HepG2 (cell line): ENCODE measurements around the gene ENDOG. TPM values are rescaled to one million over a fixed set of nuclear protein-coding genes. Genes with fewer than 3 reads are reported as not detected.
A peak's percentile ranks its signal among the peaks of the same experiment; 100 is the strongest.

ENCODE experiments used
- ATAD3A ChIP-seq: sonication (generic); formaldehyde crosslinking; IDR thresholded peaks from 2 replicates; pipeline ENCODE4 v1.4.0; 2020; ENCODE audit warnings: missing genetic modification reagents
- CBX5 ChIP-seq: sonication (generic); formaldehyde crosslinking; IDR thresholded peaks from 2 replicates; pipeline ENCODE4 v1.4.0; 2020; ENCODE audit warnings: missing genetic modification reagents, borderline replicate concordance
- DMTF1 ChIP-seq: sonication (generic); formaldehyde crosslinking; IDR thresholded peaks from 2 replicates; pipeline ENCODE4 v1.4.0; 2020; ENCODE audit warnings: mild to moderate bottlenecking, missing genetic modification reagents
- GLI4 ChIP-seq: sonication (generic); formaldehyde crosslinking; IDR thresholded peaks from 2 replicates; pipeline ENCODE4 v1.5.1; 2020; ENCODE audit warnings: missing genetic modification reagents, mild to moderate bottlenecking, moderate library complexity, borderline replicate concordance
- HNRNPK ChIP-seq: fragments of 200-400 bp; formaldehyde crosslinking; IDR thresholded peaks from 2 replicates; pipeline ENCODE4 v1.6.1; 2018; ENCODE audit warnings: low read length, low read depth, moderate library complexity, mild to moderate bottlenecking; ENCODE audit not compliant: poor library complexity, severe bottlenecking
- KLF9 ChIP-seq: IDR thresholded peaks from 2 replicates; pipeline ENCODE4 v1.6.1; 2016; ENCODE audit warnings: low read depth
- POLR2A ChIP-seq, 2 experiments: IDR thresholded peaks; 2 replicates each; pipeline ENCODE4 v1.6.1; 2011; ENCODE audit warnings: low read depth in 2 of 2, low read length in 2 of 2, mild to moderate bottlenecking in 1 of 2, moderate library complexity in 1 of 2; ENCODE audit not compliant: insufficient read depth in 1 of 2
- RFX3 ChIP-seq: IDR thresholded peaks from 2 replicates; pipeline ENCODE4 v1.6.1; 2016; ENCODE audit warnings: missing biosample characterization, missing genetic modification reagents
- SOX6 ChIP-seq, 2 experiments: fragments of 450-650 bp in 1 of 2; sonication (generic) in 1 of 2; formaldehyde crosslinking in 1 of 2; IDR thresholded peaks; 2 replicates each; pipeline versions ENCODE4 v1.4.0 to v1.6.1; 2017 to 2020; ENCODE audit warnings: antibody characterized with exemption in 1 of 2, mild to moderate bottlenecking in 1 of 2, missing genetic modification reagents in 1 of 2
- ZFP37 ChIP-seq: sonication (generic); formaldehyde crosslinking; IDR thresholded peaks from 2 replicates; pipeline ENCODE4 v1.4.0; 2020; ENCODE audit warnings: missing genetic modification reagents, borderline replicate concordance
- ZMAT3 ChIP-seq: sonication (generic); formaldehyde crosslinking; conservative IDR thresholded peaks from 2 replicates; pipeline ENCODE4 v1.7.0; 2021; ENCODE audit warnings: missing genetic modification reagents
- ZNF431 ChIP-seq: sonication (generic); formaldehyde crosslinking; IDR thresholded peaks from 2 replicates; pipeline ENCODE4 v1.9.0; 2022; ENCODE audit warnings: missing genetic modification reagents, low read depth, mild to moderate bottlenecking, borderline replicate concordance
- ZNF512 ChIP-seq: sonication (generic); formaldehyde crosslinking; IDR thresholded peaks from 2 replicates; pipeline ENCODE4 v1.4.0; 2020; ENCODE audit warnings: mild to moderate bottlenecking, missing genetic modification reagents
- ZNF572 ChIP-seq: sonication (generic); formaldehyde crosslinking; IDR thresholded peaks from 2 replicates; pipeline ENCODE4 v1.5.1; 2020; ENCODE audit warnings: mild to moderate bottlenecking, missing genetic modification reagents
- ZNF781 ChIP-seq: sonication (generic); formaldehyde crosslinking; IDR thresholded peaks from 2 replicates; pipeline ENCODE4 v1.5.1; 2020; ENCODE audit warnings: borderline replicate concordance, mild to moderate bottlenecking, missing genetic modification reagents; ENCODE audit errors: not compliant biosample characterization
- ZXDC ChIP-seq: sonication (generic); formaldehyde crosslinking; IDR thresholded peaks from 2 replicates; pipeline ENCODE4 v1.5.0; 2020; ENCODE audit warnings: mild to moderate bottlenecking, missing genetic modification reagents
- polyA plus RNA-seq, 8 experiments: library from polyadenylated mRNA; depleted of rRNA in 3 of 8; stranded (reverse) in 7 of 8; unstranded in 1 of 8; fragments of >200 nt; fragmentation: Illumina TruSeq in 4 of 8; extraction: Trizol in 4 of 8; gene quantifications; 2 replicates each; pipeline versions ENCODE4 v1.2.1 to v1.2.3, GENCODE V29; 2011 to 2016; ENCODE audit warnings: low read depth in 4 of 8, missing spikeins in 1 of 8, mixed read lengths in 1 of 8; ENCODE audit not compliant: insufficient read depth in 1 of 8
- total RNA-seq, 5 experiments: library from RNA; depleted of rRNA; stranded (reverse); fragments of >200 nt; fragmentation: Illumina TruSeq; extraction: Trizol; gene quantifications; 2 replicates each; pipeline ENCODE4 v1.2.3, GENCODE V29; 2016; ENCODE audit warnings: low read depth in 1 of 5
- TF ChIP-seq, protein P1 (sequence below): IDR thresholded peaks from 2 replicates; pipeline ENCODE4 v1.6.1; 2012; ENCODE audit warnings: low read length, improper control_type of control experiment
- TF ChIP-seq, protein P2 (sequence below): IDR thresholded peaks from 2 replicates; pipeline ENCODE4 v1.6.1; 2012; ENCODE audit warnings: inconsistent platforms

The ENDOG gene
- total and polyA plus RNA-seq, 2 of the 13 experiments (the other 11 are each of a cell fraction or from before 2014, with no cell fraction given): 26.3 to 28.8 TPM

DNA sequence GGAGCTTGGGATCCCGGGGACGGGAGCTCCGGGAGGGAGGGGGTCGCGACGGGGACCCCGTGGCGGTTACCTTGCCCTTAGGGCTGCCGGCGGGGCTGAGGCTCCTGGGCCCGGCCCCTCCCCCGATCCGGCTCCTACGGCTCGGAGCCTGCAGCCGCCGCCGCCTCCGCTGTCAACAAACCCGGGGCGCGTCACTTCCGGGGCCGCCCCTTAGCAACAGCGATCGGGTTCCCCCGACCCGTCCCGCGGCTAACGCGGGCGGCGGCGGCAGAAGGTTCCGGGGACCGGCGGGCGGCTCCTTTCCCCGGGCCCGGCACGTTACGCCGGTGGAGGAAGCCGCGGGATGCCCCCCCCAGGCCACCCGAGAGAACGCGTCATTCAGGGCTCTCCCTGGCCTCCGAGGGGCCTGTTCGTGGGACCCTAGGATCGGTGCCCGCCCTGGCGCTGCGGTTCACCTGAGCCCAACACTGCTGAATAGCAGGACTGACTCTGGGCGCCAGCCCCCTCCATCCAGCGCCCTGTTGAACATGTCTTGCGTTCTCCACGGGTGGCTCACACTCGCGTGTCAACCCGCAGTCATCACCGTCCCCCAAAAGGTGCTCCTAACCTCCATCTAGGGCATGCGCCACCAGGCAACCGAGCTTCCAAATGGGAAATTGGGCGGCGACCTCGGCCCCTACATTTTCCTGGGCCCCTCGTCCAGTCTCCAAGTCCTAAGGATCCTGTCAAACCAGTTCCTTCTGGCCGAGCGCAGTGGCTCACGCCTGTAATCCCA, 46.4 kb upstream of the ENDOG start, which contains the start of gene ZER1 (continued):
- TF ChIP-seq RFX3 (peak; percentile 74), DMTF1 (CRISPR knock-in tag) (no peak), ZNF781 (peak; percentile 4), ZXDC (CRISPR knock-in tag) (peak; percentile 47; the same call in 1 of the 2 replicates), ZNF512 (CRISPR knock-in tag) (no peak), ZNF431 (peak; percentile 84; the same call in 1 of the 2 replicates), CBX5 (CRISPR knock-in tag) (peak; percentile 61; the same call in 1 of the 2 replicates), ZMAT3 (CRISPR knock-in tag) (no peak), KLF9 (CRISPR knock-in tag) (no peak), ZFP37 (CRISPR knock-in tag) (no peak), SOX6 (IDR thresholded peaks at IDR 0.05) (no peak), SOX6 (CRISPR knock-in tag; IDR thresholded peaks at IDR 0.05) (peak; percentile 68), POLR2A (IDR thresholded peaks at IDR 0.05; ENCODE audit: insufficient read depth in 1 of 2, low read depth in 2 of 2, low read length in 2 of 2) (peak; percentile 27 to 47; a peak in 3 of 4 replicates), GLI4 (CRISPR knock-in tag) (peak; percentile 92; the same call in 1 of the 2 replicates), ATAD3A (CRISPR knock-in tag) (no peak), ZNF572 (0 out of 2 replicates have a peak, but pooled peaks have one; percentile 57), HNRNPK (peak; percentile 81)
- TF ChIP-seq, protein P1, sequence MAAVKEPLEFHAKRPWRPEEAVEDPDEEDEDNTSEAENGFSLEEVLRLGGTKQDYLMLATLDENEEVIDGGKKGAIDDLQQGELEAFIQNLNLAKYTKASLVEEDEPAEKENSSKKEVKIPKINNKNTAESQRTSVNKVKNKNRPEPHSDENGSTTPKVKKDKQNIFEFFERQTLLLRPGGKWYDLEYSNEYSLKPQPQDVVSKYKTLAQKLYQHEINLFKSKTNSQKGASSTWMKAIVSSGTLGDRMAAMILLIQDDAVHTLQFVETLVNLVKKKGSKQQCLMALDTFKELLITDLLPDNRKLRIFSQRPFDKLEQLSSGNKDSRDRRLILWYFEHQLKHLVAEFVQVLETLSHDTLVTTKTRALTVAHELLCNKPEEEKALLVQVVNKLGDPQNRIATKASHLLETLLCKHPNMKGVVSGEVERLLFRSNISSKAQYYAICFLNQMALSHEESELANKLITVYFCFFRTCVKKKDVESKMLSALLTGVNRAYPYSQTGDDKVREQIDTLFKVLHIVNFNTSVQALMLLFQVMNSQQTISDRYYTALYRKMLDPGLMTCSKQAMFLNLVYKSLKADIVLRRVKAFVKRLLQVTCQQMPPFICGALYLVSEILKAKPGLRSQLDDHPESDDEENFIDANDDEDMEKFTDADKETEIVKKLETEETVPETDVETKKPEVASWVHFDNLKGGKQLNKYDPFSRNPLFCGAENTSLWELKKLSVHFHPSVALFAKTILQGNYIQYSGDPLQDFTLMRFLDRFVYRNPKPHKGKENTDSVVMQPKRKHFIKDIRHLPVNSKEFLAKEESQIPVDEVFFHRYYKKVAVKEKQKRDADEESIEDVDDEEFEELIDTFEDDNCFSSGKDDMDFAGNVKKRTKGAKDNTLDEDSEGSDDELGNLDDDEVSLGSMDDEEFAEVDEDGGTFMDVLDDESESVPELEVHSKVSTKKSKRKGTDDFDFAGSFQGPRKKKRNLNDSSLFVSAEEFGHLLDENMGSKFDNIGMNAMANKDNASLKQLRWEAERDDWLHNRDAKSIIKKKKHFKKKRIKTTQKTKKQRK: no peak
- TF ChIP-seq, protein P2, sequence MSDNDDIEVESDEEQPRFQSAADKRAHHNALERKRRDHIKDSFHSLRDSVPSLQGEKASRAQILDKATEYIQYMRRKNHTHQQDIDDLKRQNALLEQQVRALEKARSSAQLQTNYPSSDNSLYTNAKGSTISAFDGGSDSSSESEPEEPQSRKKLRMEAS: peak; percentile 78
